Measurements from ENCODE around the gene GRIK4. TPM values are rescaled to one million over a fixed set of nuclear protein-coding genes. Genes with fewer than 3 reads are reported as not detected.

The GRIK4 gene
- total and polyA plus RNA-seq, 9 of the 15 experiments (the other 6 are each of a cell fraction or from before 2014, with no cell fraction given): not detected

GRCh38 chr11:120747850-120748814, 236.6 kb downstream of the GRIK4 start:
- Histone ChIP-seq H2AFZ (ENCODE audit: low read depth, low read length) (no peak overlapping the region), H4K20me1 (replicated peaks; ENCODE audit: control insufficient read depth, insufficient read depth, low read length) (peaks cover 5% of the 10 kb centered on the region; the same call in 1 of the 2 replicates), H3K9me3 (replicated peaks; ENCODE audit: control insufficient read depth, insufficient read depth, low read depth, low read length) (no peaks in the 10 kb centered on the region), H3K27ac (ENCODE audit: extremely low read depth, low read depth, low read length) (no peak overlapping the region), H3K79me2 (ENCODE audit: control insufficient read depth, insufficient read depth, low read length) (no peaks in the 10 kb centered on the region), H3K9ac (ENCODE audit: insufficient read depth in 1 of 2, low read depth in 2 of 2, low read length in 2 of 2) (no peak overlapping the region), H3K27me3 (ENCODE audit: control insufficient read depth in 2 of 2, insufficient read depth in 2 of 2, low read length in 2 of 2) (peaks cover 0 to 17% of the 10 kb centered on the region in 2 experiments; a peak in 2 of 5 replicates), H3K9me1 (ENCODE audit: control insufficient read depth, insufficient read depth, low read length) (no peaks in the 10 kb centered on the region), H3K4me1 (replicated peaks in 1 of 2; ENCODE audit: control insufficient read depth in 2 of 2, insufficient read depth in 2 of 2, low read length in 2 of 2) (no peaks in the 10 kb centered on the region), H3K4me2 (ENCODE audit: insufficient read depth, low read length) (no peak overlapping the region), H3K36me3 (ENCODE audit: control insufficient read depth, insufficient read depth, low read length) (no peaks in the 10 kb centered on the region), H3K4me3 (no peak overlapping the region)
- POLR2A ChIA-PET: no interaction called here
- FAIRE-seq: no peak
- CTCF ChIA-PET (ENCODE audit: low intra/inter-chr PET ratio): no interaction called here
- in situ Hi-C loops (cut with MboI): no loop called here
- no TSS peak for BruUV-seq (replicated peaks)
- 1% methylated on average over 12 of the region's 12 CpGs for WGBS (ENCODE audit: insufficient coverage, low coverage, missing lambda C conversion rate)
- intact Hi-C loops (cut with micrococcal nuclease): no loop called here
- no peak for DNase-seq (ENCODE audit: extremely low read depth in 1 of 4, low spot score in 3 of 4)
- ATAC-seq: no peak
- no peak for TF ChIP-seq GTF2E2 (tag; IDR thresholded peaks at IDR 0.05)
- no peak for TF ChIP-seq ZNF324 (CRISPR knock-in tag; IDR thresholded peaks at IDR 0.05)
- no peak for TF ChIP-seq FOXM1 (IDR thresholded peaks at IDR 0.05; ENCODE audit: low read depth)
- no peak for TF ChIP-seq FOXM1 (CRISPR knock-in tag; IDR thresholded peaks at IDR 0.05; ENCODE audit: low read depth)
- TF ChIP-seq ZNF407 (IDR thresholded peaks at IDR 0.05; ENCODE audit: low read depth): no peak
- no peak for TF ChIP-seq ZBTB26 (CRISPR knock-in tag; IDR thresholded peaks at IDR 0.05)
- TF ChIP-seq NCOR1 (IDR thresholded peaks at IDR 0.05): no peak
- TF ChIP-seq BDP1 (IDR thresholded peaks at IDR 0.05; ENCODE audit: insufficient read depth, insufficient read length): no peak
- TF ChIP-seq WHSC1 (IDR thresholded peaks at IDR 0.05; ENCODE audit: low read length): no peak
- TF ChIP-seq ZFP36 (IDR thresholded peaks at IDR 0.05; ENCODE audit: low read depth, low read length, partially characterized antibody): no peak
- no peak for TF ChIP-seq SNIP1 (IDR thresholded peaks at IDR 0.05; ENCODE audit: low read depth)

Data from K562 (cell line).